Measurements from ENCODE around the gene DYSF. TPM values are rescaled to one million over a fixed set of nuclear protein-coding genes. Genes with fewer than 3 reads are reported as not detected.

DYSF gene
- total RNA-seq, 1 experiment from 2014 or later: 0.31 TPM

- no peak for ATAC-seq
- Histone ChIP-seq H3K4me1 (ENCODE audit: control insufficient read depth, insufficient read depth, low read length) (no peaks in the 10 kb centered on the region; the same call in 1 of the 2 replicates), H3K36me3 (ENCODE audit: control insufficient read depth, insufficient read depth, low read length) (no peaks in the 10 kb centered on the region), H3K9me3 (ENCODE audit: control insufficient read depth, insufficient read depth, low read depth, low read length) (no peaks in the 10 kb centered on the region), H3K27ac (ENCODE audit: low read length) (no peak overlapping the region), H3K4me3 (ENCODE audit: low read depth in 2 of 2, low read length in 2 of 2) (no peak overlapping the region), H3K27me3 (ENCODE audit: control insufficient read depth, insufficient read depth, low read length) (no peaks in the 10 kb centered on the region; the same call in 1 of the 2 replicates)
- no TSS peak for BruUV-seq (replicated peaks)
- in situ Hi-C loops (cut with HindIII; ENCODE audit: low pct_unique_long_range_greater_than_20kb, low sequenced_read_pairs): no loop called here
- TF ChIP-seq, protein P1, sequence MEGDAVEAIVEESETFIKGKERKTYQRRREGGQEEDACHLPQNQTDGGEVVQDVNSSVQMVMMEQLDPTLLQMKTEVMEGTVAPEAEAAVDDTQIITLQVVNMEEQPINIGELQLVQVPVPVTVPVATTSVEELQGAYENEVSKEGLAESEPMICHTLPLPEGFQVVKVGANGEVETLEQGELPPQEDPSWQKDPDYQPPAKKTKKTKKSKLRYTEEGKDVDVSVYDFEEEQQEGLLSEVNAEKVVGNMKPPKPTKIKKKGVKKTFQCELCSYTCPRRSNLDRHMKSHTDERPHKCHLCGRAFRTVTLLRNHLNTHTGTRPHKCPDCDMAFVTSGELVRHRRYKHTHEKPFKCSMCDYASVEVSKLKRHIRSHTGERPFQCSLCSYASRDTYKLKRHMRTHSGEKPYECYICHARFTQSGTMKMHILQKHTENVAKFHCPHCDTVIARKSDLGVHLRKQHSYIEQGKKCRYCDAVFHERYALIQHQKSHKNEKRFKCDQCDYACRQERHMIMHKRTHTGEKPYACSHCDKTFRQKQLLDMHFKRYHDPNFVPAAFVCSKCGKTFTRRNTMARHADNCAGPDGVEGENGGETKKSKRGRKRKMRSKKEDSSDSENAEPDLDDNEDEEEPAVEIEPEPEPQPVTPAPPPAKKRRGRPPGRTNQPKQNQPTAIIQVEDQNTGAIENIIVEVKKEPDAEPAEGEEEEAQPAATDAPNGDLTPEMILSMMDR (IDR thresholded peaks at IDR 0.05): no peak
- no peak for TF ChIP-seq TCF7L2 (IDR thresholded peaks at IDR 0.05; ENCODE audit: low read depth, low read length)
- TF ChIP-seq SIN3A (IDR thresholded peaks at IDR 0.05; ENCODE audit: borderline replicate concordance, insufficient read depth, low read depth, low read length): no peak
- TF ChIP-seq, protein P2, sequence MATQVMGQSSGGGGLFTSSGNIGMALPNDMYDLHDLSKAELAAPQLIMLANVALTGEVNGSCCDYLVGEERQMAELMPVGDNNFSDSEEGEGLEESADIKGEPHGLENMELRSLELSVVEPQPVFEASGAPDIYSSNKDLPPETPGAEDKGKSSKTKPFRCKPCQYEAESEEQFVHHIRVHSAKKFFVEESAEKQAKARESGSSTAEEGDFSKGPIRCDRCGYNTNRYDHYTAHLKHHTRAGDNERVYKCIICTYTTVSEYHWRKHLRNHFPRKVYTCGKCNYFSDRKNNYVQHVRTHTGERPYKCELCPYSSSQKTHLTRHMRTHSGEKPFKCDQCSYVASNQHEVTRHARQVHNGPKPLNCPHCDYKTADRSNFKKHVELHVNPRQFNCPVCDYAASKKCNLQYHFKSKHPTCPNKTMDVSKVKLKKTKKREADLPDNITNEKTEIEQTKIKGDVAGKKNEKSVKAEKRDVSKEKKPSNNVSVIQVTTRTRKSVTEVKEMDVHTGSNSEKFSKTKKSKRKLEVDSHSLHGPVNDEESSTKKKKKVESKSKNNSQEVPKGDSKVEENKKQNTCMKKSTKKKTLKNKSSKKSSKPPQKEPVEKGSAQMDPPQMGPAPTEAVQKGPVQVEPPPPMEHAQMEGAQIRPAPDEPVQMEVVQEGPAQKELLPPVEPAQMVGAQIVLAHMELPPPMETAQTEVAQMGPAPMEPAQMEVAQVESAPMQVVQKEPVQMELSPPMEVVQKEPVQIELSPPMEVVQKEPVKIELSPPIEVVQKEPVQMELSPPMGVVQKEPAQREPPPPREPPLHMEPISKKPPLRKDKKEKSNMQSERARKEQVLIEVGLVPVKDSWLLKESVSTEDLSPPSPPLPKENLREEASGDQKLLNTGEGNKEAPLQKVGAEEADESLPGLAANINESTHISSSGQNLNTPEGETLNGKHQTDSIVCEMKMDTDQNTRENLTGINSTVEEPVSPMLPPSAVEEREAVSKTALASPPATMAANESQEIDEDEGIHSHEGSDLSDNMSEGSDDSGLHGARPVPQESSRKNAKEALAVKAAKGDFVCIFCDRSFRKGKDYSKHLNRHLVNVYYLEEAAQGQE (IDR thresholded peaks at IDR 0.05; ENCODE audit: insufficient read depth in 1 of 2, low read depth in 2 of 2, low read length in 1 of 2): no peak
- no peak for TF ChIP-seq POLR2AphosphoS5 (IDR thresholded peaks at IDR 0.05; ENCODE audit: low read depth, low read length)
- CTCF ChIA-PET: interaction anchor here (2.4 kb wide), 1 partner anchor 51 kb away, joined by 14 read pairs; no protein-coding TSS in a partner anchor
- DNase-seq (ENCODE audit: low read depth, low spot score): no peak
- intact Hi-C loops (cut with micrococcal nuclease; ENCODE audit: unreplicated experiment): no loop called here
- POLR2A ChIA-PET: no interaction called here
Measured at GRCh38 chr2:71458413-71459083, 5.2 kb downstream of the DYSF start.

- CTCF ChIA-PET: interaction anchor here (2.4 kb wide), 1 partner anchor 51 kb away, joined by 14 read pairs; no protein-coding TSS in a partner anchor
- H3K4me3 ChIP-seq (ENCODE audit: low read depth in 2 of 2, low read length in 2 of 2): no peak overlapping the region
- H3K4me1 ChIP-seq (ENCODE audit: control insufficient read depth, insufficient read depth, low read length): no peaks in the 10 kb centered on the region; the same call in 1 of the 2 replicates
- no peaks in the 10 kb centered on the region; the same call in 1 of the 2 replicates for H3K27me3 ChIP-seq (ENCODE audit: control insufficient read depth, insufficient read depth, low read length)
- BruUV-seq (replicated peaks): no TSS peak
- in situ Hi-C loops (cut with HindIII; ENCODE audit: low pct_unique_long_range_greater_than_20kb, low sequenced_read_pairs) (no loop called here), intact Hi-C loops (cut with micrococcal nuclease; ENCODE audit: unreplicated experiment) (no loop called here)
- no peaks in the 10 kb centered on the region for H3K36me3 ChIP-seq (ENCODE audit: control insufficient read depth, insufficient read depth, low read length)
- no peak for TF ChIP-seq TCF7L2 (IDR thresholded peaks at IDR 0.05; ENCODE audit: low read depth, low read length)
- TF ChIP-seq SIN3A (IDR thresholded peaks at IDR 0.05; ENCODE audit: borderline replicate concordance, insufficient read depth, low read depth, low read length): no peak
- TF ChIP-seq, protein P2 (IDR thresholded peaks at IDR 0.05; ENCODE audit: insufficient read depth in 1 of 2, low read depth in 2 of 2, low read length in 1 of 2): no peak
- TF ChIP-seq, protein P1 (IDR thresholded peaks at IDR 0.05): no peak
- no peak for TF ChIP-seq POLR2AphosphoS5 (IDR thresholded peaks at IDR 0.05; ENCODE audit: low read depth, low read length)
- ATAC-seq (no peak), DNase-seq (ENCODE audit: low read depth, low spot score) (no peak)
- H3K9me3 ChIP-seq (ENCODE audit: control insufficient read depth, insufficient read depth, low read depth, low read length): no peaks in the 10 kb centered on the region
- H3K27ac ChIP-seq (ENCODE audit: low read length): no peak overlapping the region
- POLR2A ChIA-PET: no interaction called here
Measured at GRCh38 chr2:71459084-71459431, 5.7 kb downstream of the DYSF start.
